PC-3 (cell line): ENCODE data around the gene NARS2. TPM values are rescaled to one million over a fixed set of nuclear protein-coding genes. Genes with fewer than 3 reads are reported as not detected.
A peak's percentile ranks its signal among the peaks of the same experiment; 100 is the strongest.

ENCODE experiments used
- ATAC-seq: fragments of 200-7000 bp; cut with Tn5 transposase; 2 replicates; pipeline ENCODE4 v1.9.1; 2020; ENCODE audit warnings: mild to moderate bottlenecking, moderate library complexity
- BruUV-seq: library from RNA; stranded (reverse); fragments of 400-500 nt; replicated peaks from 2 replicates; lab custom pipeline; 2021; lab: Mats Ljungman, UMichigan
- CTCF ChIA-PET: fragments of 300-600 bp; sonication (Branson Sonifier 250); formaldehyde crosslinking; loops from one replicate; lab custom pipeline; 2022; ENCODE audit warnings: antibody characterized with exemption; lab: Charles Lee
- POLR2A ChIA-PET: fragments of 300-600 bp; sonication (Branson Sonifier 250); formaldehyde crosslinking; loops from one replicate; lab custom pipeline; 2022; ENCODE audit warnings: antibody characterized with exemption; ENCODE audit not compliant: unreplicated experiment; lab: Charles Lee
- DNase-seq: peaks from one replicate; pipeline ENCODE4 v3.0.0-alpha.2; 2015
- H2AFZ ChIP-seq: fragments of 300-600 bp; sonication (generic); 2 replicates; pipeline ENCODE4 v1.6.0; 2016; ENCODE audit warnings: antibody characterized with exemption, low read length
- H3F3A ChIP-seq: fragments of 300-600 bp; sonication (generic); one replicate; pipeline ENCODE4 v1.6.0; 2017; ENCODE audit warnings: antibody characterized with exemption, low read length, control low read depth, mild to moderate bottlenecking; ENCODE audit not compliant: unreplicated experiment
- H3K27ac ChIP-seq: fragments of 300-600 bp; sonication (generic); 2 replicates; pipeline ENCODE4 v1.5.1; 2016; ENCODE audit warnings: mild to moderate bottlenecking, low read length
- H3K27me3 ChIP-seq: fragments of 300-600 bp; sonication (generic); 2 replicates; pipeline ENCODE4 v1.6.1; 2016; ENCODE audit warnings: low read length, mixed read lengths
- H3K36me3 ChIP-seq: fragments of 300-600 bp; sonication (generic); 2 replicates; pipeline ENCODE4 v1.6.1; 2016; ENCODE audit warnings: low read depth, mixed run types, low read length, mixed read lengths
- H3K4me1 ChIP-seq: fragments of 300-600 bp; sonication (generic); 2 replicates; pipeline ENCODE4 v1.5.1; 2016; ENCODE audit warnings: low read length; ENCODE audit not compliant: insufficient read depth
- H3K4me2 ChIP-seq: fragments of 300-600 bp; sonication (generic); 2 replicates; pipeline ENCODE4 v1.6.0; 2016; ENCODE audit warnings: low read length
- H3K4me3 ChIP-seq: fragments of 300-600 bp; sonication (generic); 2 replicates; pipeline ENCODE4 v1.5.1; 2016; ENCODE audit warnings: mild to moderate bottlenecking, low read length, mixed read lengths
- H3K79me2 ChIP-seq: fragments of 300-600 bp; sonication (generic); 2 replicates; pipeline ENCODE4 v1.6.1; 2017; ENCODE audit warnings: low read length, mixed read lengths
- H3K9ac ChIP-seq: fragments of 300-600 bp; sonication (generic); 2 replicates; pipeline ENCODE4 v1.6.0; 2016; ENCODE audit warnings: mild to moderate bottlenecking, low read length
- H3K9me2 ChIP-seq: fragments of 300-600 bp; sonication (generic); replicated peaks from 2 replicates; pipeline ENCODE4 v1.6.1; 2016; ENCODE audit warnings: mixed run types, low read length, mixed read lengths
- H3K9me3 ChIP-seq: fragments of 300-600 bp; sonication (generic); 2 replicates; pipeline ENCODE4 v1.6.1; 2016; ENCODE audit warnings: low read length, mixed read lengths
- H4K20me1 ChIP-seq: fragments of 300-600 bp; sonication (generic); 2 replicates; pipeline ENCODE4 v1.6.1; 2016; ENCODE audit warnings: low read length, mixed read lengths
- EZH2 ChIP-seq: fragments of 300-600 bp; sonication (generic); IDR thresholded peaks from one replicate; pipeline ENCODE4 v1.6.1; 2017; ENCODE audit warnings: antibody characterized with exemption, mild to moderate bottlenecking, low read length; ENCODE audit not compliant: unreplicated experiment
- EZH2phosphoT487 ChIP-seq: fragments of 300-600 bp; sonication (generic); IDR thresholded peaks from 2 replicates; pipeline ENCODE4 v1.6.1; 2018; ENCODE audit warnings: mild to moderate bottlenecking, antibody characterized with exemption, low read length, borderline replicate concordance
- intact Hi-C: fragments of 100-400 bp; cut with micrococcal nuclease; formaldehyde crosslinking; loops from 2 replicates; pipeline ENCODE4 v1.9.0; 2023
- total RNA-seq: library from RNA; depleted of rRNA; stranded (reverse); fragments of >200 nt; gene quantifications from 2 replicates; pipeline ENCODE4 v1.2.3, GENCODE V29; 2014
- TF ChIP-seq, protein P1 (sequence below): fragments of 300-600 bp; sonication (generic); conservative IDR thresholded peaks from 2 replicates; pipeline ENCODE4 v1.5.1; 2017; ENCODE audit warnings: antibody characterized with exemption, low read depth, mild to moderate bottlenecking, low read length

NARS2 gene
- total RNA-seq, 1 experiment from 2014 or later, result 33.5 TPM

DNA sequence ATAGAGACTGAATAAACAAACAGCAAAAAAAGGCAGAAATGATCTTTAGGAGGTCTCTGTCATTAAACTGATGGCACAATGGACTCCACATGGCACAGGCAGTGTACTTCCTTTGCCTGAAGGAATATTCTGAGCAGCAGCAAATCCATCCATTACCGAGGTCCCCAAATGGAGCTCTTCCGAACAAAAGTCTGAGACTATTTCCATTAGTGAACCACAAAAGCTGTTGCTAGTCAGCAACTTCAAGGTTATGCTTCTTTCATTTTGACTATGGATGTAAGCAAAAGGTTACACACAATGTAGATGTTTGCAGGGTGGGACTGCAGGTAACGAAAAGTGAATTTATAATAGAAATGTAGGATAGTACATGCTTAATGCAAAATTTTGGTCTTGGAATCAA is 14.5 kb downstream of the NARS2 start:
- Histone ChIP-seq H3K9ac (peak overlapping the region; percentile 24; the same call in 1 of the 2 replicates), H3K9me2 (no peaks in the 10 kb centered on the region), H4K20me1 (no peaks in the 10 kb centered on the region), H3K4me2 (peak overlapping the region; percentile 59), H3K9me3 (no peaks in the 10 kb centered on the region), H3K36me3 (peaks cover 44% of the 10 kb centered on the region), H2AFZ (peak overlapping the region; percentile 68; the same call in 1 of the 2 replicates), H3K79me2 (peaks cover 45% of the 10 kb centered on the region), H3K4me3 (no peak overlapping the region), H3K4me1 (peaks cover 38% of the 10 kb centered on the region), H3F3A (peaks cover 4% of the 10 kb centered on the region), H3K27ac (peak overlapping the region; percentile 53), H3K27me3 (no peaks in the 10 kb centered on the region)
- intact Hi-C loops, result loop anchor here (5.0 kb wide), 3 partner anchors 88 to 213 kb away; no protein-coding TSS in a partner anchor
- BruUV-seq, result no TSS peak
- TF ChIP-seq EZH2 (no peak), EZH2phosphoT487 (no peak)
- TF ChIP-seq, protein P1, sequence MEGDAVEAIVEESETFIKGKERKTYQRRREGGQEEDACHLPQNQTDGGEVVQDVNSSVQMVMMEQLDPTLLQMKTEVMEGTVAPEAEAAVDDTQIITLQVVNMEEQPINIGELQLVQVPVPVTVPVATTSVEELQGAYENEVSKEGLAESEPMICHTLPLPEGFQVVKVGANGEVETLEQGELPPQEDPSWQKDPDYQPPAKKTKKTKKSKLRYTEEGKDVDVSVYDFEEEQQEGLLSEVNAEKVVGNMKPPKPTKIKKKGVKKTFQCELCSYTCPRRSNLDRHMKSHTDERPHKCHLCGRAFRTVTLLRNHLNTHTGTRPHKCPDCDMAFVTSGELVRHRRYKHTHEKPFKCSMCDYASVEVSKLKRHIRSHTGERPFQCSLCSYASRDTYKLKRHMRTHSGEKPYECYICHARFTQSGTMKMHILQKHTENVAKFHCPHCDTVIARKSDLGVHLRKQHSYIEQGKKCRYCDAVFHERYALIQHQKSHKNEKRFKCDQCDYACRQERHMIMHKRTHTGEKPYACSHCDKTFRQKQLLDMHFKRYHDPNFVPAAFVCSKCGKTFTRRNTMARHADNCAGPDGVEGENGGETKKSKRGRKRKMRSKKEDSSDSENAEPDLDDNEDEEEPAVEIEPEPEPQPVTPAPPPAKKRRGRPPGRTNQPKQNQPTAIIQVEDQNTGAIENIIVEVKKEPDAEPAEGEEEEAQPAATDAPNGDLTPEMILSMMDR, result no peak
- ChIA-PET POLR2A (no interaction called here), CTCF (interaction anchor here (0.6 kb wide), 1 partner anchor 63 kb away, joined by 3 read pairs; no protein-coding TSS in a partner anchor)
- ATAC-seq, result no peak
- no peak for DNase-seq

DNA sequence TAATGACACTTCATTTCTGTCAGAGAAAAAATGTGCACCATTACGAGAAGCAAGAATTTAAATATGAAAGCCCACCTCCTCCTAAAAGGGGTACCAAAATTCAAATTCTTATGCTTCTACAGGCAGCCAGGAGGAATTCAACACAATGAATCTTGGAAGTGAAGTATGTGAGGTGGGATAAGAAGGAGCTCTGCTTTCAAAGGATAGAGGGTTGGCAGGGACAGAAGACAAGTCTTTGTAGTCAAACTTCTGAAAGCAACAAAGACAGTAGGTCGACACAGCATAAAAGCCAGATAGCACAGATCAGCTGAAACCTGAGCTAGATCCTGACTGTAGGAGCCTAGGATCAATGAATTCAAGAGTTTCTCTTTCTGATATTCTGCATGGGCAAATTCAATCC is 17.4 kb downstream of the NARS2 start:
- Histone ChIP-seq H3K4me1 (peaks cover 22% of the 10 kb centered on the region), H3K36me3 (peaks cover 43% of the 10 kb centered on the region), H3K27ac (no peak overlapping the region), H3K9me2 (no peaks in the 10 kb centered on the region), H4K20me1 (no peaks in the 10 kb centered on the region), H3K79me2 (peaks cover 30% of the 10 kb centered on the region), H3F3A (no peaks in the 10 kb centered on the region), H3K27me3 (no peaks in the 10 kb centered on the region), H2AFZ (no peak overlapping the region), H3K4me3 (no peak overlapping the region), H3K4me2 (no peak overlapping the region), H3K9ac (no peak overlapping the region), H3K9me3 (no peaks in the 10 kb centered on the region)
- DNase-seq, result no peak
- ChIA-PET POLR2A (no interaction called here), CTCF (no interaction called here)
- no peak for ATAC-seq
- intact Hi-C loops, result no loop called here
- no TSS peak for BruUV-seq
- TF ChIP-seq, protein P1, result no peak
- TF ChIP-seq EZH2, result no peak
- no peak for TF ChIP-seq EZH2phosphoT487

DNA sequence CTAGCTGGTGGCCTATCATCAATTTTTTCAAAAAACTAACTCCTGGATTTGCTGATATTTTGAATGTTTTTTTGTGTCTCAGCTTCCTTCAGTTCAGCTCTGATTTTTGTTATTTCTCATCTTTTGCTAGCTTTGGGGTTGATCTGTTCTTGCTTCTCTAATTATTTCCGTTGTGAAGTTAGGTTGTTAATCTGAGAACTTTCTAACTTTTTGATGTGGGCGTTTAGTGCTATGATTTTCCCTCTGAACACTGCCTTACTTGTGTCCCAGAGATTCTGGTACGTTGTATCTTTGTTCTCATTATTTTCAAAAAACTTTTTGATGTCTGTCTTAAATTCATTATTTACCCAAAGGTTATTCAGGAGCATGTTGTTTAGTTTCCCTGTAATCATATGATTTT is 19.1 kb downstream of the NARS2 start:
- Histone ChIP-seq H3K4me2 (no peak overlapping the region), H3K9ac (no peak overlapping the region), H3K27me3 (no peaks in the 10 kb centered on the region), H3K9me2 (no peaks in the 10 kb centered on the region), H4K20me1 (no peaks in the 10 kb centered on the region), H3K4me3 (no peak overlapping the region), H3K9me3 (no peaks in the 10 kb centered on the region), H3K79me2 (peaks cover 14% of the 10 kb centered on the region), H3K27ac (no peak overlapping the region), H3K4me1 (peaks cover 6% of the 10 kb centered on the region), H3K36me3 (peaks cover 43% of the 10 kb centered on the region), H2AFZ (no peak overlapping the region), H3F3A (no peaks in the 10 kb centered on the region)
- TF ChIP-seq EZH2, result no peak
- TF ChIP-seq, protein P1, result no peak
- TF ChIP-seq EZH2phosphoT487, result no peak
- intact Hi-C loops, result no loop called here
- ATAC-seq (no peak), DNase-seq (no peak)
- ChIA-PET POLR2A (no interaction called here), CTCF (no interaction called here)
- BruUV-seq, result no TSS peak
